Activated CD4-positive, alpha-beta T cell treated with anti-CD3 and anti-CD28 coated beads, Interleukin-2, amount 50 U/mL, for 4 hours (primary cell): ENCODE results near the gene TRIM68.

Experiments used
- DNase-seq, 2 experiments: peaks; one replicate each; pipeline ENCODE4 v3.0.0-alpha.2; 2020

TRIM68 gene

GRCh38 chr11:4606231-4607015 is 1.6 kb downstream of the TRIM68 start:
- no peak for DNase-seq

DNA sequence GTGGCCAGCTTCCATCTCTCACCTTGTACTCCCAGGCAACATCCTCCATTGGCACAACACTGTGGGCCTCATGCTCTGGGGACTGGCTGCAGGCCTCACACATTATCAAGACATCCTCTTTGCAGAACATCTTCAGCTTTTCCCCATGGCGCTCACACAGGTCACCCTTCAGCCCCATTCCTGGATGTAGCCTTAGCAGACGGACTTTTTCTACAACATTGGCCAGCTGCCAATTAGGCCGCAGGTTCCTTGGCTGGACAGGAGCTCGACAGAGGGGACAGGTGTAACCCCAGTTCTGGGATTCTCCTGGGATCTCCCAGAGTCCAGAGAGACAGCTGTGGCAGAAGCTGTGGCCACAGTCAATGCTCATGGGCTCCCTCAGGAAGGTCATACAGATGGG is 3.0 kb downstream of the TRIM68 start:
- no peak for DNase-seq

DNA sequence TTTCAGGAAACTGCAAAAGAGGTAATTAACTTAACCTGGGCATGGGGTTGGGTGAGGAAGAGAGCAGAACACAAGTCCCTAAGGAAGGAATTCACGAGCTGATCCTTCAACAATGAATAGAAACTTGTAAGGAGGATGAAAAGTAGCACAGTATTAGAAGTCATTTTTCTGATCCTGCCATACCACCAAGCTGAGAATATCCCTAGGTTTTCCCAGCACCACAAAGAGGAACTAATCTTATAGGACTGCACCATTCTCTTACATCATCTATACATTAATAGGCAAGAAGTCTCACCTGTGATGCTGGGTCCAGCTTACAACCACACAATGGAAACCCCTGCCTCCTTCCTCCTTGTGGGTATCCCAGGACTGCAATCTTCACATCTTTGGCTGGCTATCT is 14.3 kb downstream of the TRIM68 start, which contains the start of gene OR52I1:
OR52I1 (plus strand) TSS at position 301 of the 400 bp plus-strand sequence; CDS start at position 301, 0 bp downstream.
- no peak for DNase-seq

- no peak for DNase-seq
These were observed 19.0 kb downstream of the TRIM68 start for GRCh38 chr11:4589017-4589416.

GRCh38 chr11:4581443-4581842 is 26.6 kb downstream of the TRIM68 start, which contains the start of gene OR52I2:
Gene OR52I2, plus strand, starts transcription at chr11:4581743.
- DNase-seq, result no peak

- no peak for DNase-seq
These were observed 27.9 kb downstream of the TRIM68 start for GRCh38 chr11:4580124-4580523.

GRCh38 chr11:4578624-4579023 is 29.4 kb downstream of the TRIM68 start:
- DNase-seq, result no peak

GRCh38 chr11:4577761-4578160 is 30.3 kb downstream of the TRIM68 start:
- no peak for DNase-seq

DNA sequence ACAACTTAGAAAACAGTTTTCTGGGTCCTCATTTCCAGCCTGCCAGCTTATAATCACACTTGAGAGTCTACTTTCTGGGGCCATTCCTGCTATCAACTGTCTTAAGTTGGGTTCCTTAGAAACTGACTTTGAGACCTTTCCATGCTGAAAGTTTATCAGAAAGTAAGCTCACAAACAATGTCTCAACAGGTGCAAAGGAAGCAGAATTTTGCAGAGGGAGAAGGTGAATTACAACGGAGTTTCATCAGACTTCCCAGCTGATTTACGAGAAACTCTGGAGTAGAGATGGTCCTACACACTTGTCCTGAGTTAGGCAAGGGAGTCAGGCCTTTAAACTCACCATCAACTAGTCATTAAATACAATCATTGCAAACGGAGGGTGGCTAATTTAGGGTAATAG is 31.2 kb downstream of the TRIM68 start:
- DNase-seq, result no peak

- no peak for DNase-seq
These were observed 39.0 kb downstream of the TRIM68 start for GRCh38 chr11:4569075-4569474.

- no peak for DNase-seq
These were observed 42.7 kb downstream of the TRIM68 start for GRCh38 chr11:4565371-4565770.

GRCh38 chr11:4560467-4560866 is 47.6 kb downstream of the TRIM68 start:
- DNase-seq, result no peak

- DNase-seq, result no peak
These were observed 48.2 kb downstream of the TRIM68 start for GRCh38 chr11:4559527-4560440.

DNA sequence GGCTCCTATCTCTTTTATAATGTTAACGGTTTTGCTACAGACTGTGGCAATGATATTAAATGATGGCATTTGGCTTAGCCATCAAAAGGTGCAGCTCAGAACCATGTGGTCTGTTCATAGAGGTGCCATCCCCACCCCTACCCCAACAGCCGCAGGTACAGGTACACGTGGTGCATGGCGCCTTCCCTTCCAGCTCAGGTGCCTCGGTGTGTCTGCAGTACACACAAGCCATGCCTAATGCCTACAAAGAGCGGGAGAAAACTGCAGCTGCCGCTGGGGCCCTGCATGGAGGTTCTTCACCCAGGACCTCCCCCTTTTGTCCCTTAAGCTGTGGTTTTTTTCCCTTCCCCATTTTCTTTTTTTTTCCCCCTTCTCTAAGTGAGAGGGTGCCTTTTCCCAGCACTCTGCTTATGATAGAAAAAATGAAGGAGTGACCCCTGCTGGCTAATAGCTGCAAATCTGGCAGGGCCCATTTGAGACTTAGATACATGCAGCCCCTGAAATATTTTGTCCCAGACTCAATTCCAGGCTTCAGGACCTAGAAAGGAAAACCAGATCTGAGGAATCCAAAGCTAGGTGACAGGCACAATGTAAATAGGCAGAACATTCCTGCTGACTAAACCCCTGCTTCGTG is 56.6 kb downstream of the TRIM68 start:
- DNase-seq, result no peak
